Activated CD4-positive, alpha-beta T cell treated with anti-CD3 and anti-CD28 coated beads, Interleukin-10, Interleukin-2, amounts not matched to agents 100 ng/mL and 50 ng/mL, durations not matched to agents 16 hours and 8 hours (primary cell): ENCODE data around the gene FAP.

ENCODE experiments used
- DNase-seq: peaks from one replicate; pipeline ENCODE4 v3.0.0-alpha.2; 2020

Gene FAP, protein sequence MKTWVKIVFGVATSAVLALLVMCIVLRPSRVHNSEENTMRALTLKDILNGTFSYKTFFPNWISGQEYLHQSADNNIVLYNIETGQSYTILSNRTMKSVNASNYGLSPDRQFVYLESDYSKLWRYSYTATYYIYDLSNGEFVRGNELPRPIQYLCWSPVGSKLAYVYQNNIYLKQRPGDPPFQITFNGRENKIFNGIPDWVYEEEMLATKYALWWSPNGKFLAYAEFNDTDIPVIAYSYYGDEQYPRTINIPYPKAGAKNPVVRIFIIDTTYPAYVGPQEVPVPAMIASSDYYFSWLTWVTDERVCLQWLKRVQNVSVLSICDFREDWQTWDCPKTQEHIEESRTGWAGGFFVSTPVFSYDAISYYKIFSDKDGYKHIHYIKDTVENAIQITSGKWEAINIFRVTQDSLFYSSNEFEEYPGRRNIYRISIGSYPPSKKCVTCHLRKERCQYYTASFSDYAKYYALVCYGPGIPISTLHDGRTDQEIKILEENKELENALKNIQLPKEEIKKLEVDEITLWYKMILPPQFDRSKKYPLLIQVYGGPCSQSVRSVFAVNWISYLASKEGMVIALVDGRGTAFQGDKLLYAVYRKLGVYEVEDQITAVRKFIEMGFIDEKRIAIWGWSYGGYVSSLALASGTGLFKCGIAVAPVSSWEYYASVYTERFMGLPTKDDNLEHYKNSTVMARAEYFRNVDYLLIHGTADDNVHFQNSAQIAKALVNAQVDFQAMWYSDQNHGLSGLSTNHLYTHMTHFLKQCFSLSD

GRCh38 chr2:162243294-162243693, at the start of gene FAP:
Gene FAP, minus strand, starts transcription at chr2:162243445. Its CDS starts 118 bp downstream, at chr2:162243327.
- no peak for DNase-seq

DNA sequence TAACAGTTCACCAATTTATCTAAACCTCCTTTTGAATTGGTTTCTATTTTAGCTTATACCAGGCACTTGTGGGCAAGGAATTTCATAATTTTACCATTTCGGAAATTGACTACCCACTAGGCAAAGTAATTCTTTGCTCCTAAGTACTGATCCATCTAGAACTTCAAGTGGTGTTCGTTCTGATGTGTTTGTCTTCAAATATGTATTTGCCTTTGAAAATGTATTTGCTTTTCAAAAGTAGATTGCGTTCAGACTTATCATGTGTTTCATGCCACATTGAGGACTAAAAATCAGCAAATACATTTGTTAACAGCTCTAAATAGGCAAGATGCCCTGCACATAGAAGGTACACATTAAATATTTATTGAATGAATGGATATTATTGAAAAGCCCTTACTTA, 48.5 kb upstream of the FAP start:
- no peak for DNase-seq

GRCh38 chr2:162282765-162283425, 39.6 kb upstream of the FAP start:
- DNase-seq: no peak

DNA sequence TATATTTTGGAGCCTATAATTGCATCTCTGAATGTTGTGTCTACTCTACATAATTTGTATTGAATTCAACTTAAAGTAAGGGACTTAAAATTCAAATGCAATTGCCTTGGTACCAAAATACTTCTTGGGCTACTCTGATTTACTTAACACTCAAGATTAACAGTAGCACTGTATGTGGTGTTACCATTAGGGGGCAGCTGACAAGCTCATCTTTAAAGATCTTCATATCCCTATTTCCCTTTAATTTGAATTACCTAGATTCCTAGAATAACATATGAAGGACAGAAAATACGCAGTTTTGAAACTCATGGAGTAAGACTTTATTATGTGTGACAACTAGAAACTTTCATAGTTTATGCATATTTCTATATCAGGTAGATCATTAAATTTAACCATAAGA, 37.4 kb upstream of the FAP start:
- no peak for DNase-seq

- DNase-seq: no peak
Observed at GRCh38 chr2:162277381-162277780, 34.1 kb upstream of the FAP start.

DNA sequence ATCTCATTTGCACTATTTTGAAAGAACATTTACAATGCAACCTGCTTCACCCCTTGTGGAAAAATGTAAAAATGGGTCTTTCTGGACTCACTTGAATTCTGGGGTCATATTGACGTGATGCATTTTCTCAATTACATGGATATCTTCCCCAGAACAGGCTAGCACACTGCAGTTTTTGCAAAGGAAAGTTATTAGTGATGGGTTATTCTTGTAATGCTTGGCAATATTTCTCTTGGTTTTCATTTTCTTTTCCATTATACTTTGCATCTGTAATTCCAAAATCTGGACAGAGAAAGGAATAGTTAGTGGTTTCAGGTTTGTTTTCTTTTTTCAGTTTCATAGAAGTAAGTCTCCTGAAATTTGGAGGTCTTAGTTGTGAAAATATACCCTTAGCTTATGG, 24.8 kb upstream of the FAP start:
- DNase-seq: no peak

DNA sequence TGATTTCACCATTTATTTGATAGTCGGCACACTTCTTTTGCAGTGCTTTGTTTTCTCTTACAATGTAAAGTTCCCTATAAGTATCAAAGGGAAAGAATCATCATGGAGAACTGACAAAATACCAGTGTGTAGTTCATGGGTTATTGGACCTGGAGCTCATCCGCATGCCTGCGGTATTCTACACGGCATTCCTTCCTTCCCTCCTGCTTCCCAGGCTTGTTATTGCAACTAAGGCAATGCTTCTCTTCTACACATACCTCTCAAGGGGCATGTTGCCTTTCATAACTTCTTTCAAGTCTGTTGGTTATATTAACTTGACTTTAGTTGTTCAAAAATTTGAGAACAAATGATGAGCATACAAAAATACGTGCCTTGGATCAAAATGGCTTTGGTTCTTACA, 24.3 kb upstream of the FAP start:
- no peak for DNase-seq

DNA sequence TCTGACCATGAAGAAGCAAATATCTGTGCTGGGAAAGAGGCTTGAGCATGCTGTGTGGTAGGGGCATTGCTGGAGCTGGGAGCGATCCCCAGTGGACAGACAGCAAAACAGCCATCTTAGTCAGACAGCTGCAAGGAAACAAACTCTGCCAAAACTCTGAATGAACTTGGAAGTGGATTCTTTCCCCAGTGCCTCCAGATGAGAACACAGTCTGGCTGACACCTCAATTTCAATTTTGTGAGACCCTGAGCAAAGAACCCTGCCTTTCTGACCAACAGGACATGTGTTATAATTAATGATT, 23.2 kb upstream of the FAP start:
- no peak for DNase-seq

- no peak for DNase-seq
Observed at GRCh38 chr2:162265666-162266459, 22.6 kb upstream of the FAP start.

DNA sequence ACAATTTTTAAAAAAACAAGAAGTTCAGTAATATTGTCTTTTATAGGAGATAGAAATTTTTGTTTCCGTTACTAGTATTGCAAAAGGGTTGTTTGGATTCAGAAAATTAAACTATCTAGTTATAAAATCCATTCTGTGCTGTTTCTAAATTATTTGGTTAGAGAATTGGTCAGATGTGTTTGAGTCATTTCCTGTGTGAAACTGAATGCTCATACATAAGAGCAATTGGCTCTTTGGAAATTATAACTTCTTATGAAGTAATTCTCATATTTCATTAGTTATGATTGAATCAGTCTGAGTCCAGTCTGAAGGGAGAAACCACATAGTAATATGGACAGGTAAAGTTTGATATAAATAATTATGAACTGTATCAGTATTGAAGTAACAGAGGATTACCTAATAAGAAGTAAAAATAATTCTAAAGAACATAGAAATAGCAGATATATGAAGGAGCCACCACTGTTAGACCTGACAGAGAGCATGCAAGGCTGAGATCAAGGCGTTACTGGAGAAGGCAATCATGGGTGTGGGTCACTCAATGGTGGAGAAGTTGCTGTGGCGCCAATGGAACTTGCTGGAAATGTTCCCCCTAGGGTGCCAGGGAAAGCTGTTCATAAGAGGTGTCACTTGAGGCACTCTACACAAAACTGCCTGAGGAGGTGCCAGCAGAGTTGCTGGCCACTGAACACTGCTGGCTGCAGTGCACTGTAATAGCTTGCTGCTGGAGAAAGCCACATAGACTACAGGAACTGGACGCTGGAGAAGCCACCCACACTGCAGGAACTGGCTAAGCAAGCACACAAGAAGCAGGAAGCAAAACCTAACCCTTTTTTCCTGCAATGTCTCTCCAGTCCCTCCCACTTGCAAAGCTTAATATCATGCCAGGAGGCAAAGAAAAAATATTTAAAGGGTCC, 18.0 kb upstream of the FAP start:
- DNase-seq: peak; percentile 23

GRCh38 chr2:162258686-162259085, 15.4 kb upstream of the FAP start:
- DNase-seq: no peak

DNA sequence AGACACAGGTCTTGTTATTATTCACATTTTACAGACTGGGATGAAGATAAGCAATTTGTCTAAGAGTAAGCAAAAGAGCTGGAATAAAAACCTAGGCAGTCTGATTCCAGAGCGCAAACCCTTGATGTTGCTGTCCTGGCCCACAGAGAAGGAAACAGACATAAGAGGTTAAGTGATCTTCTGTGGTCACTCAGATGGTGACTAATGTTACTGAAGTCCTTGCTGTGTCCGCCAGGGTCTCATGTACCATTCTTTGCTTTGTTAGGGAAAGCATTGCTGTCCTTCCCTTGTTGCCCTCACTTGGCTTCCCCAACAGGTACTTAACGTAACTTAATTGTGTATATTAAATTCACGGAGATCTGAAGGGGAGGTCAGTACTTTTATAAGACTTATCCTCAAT, 14.9 kb upstream of the FAP start:
- no peak for DNase-seq

- DNase-seq: no peak
Observed at GRCh38 chr2:162257425-162257824, 14.2 kb upstream of the FAP start.

DNA sequence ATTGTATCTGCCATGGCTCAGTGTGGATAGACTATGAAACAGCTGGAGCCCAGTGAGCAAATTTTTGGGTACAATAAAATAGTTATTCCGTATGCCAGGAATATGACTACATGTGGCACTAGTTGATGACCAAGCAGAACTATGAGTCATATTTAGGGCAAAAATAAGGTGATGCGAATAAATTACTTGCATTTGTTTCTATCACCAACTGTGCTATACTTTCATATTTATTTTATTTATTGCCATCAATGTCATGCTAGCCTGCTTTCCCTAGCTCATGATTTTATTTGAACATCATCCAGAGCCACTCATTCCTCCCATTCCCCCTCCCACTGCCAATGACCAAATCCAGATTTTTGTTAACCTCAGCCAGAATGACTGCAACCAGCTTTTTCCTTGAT, 13.3 kb upstream of the FAP start:
- DNase-seq: no peak

GRCh38 chr2:162254236-162254871, 11.1 kb upstream of the FAP start:
- no peak for DNase-seq

- no peak for DNase-seq
Observed at GRCh38 chr2:162253435-162253834, 10.2 kb upstream of the FAP start.

DNA sequence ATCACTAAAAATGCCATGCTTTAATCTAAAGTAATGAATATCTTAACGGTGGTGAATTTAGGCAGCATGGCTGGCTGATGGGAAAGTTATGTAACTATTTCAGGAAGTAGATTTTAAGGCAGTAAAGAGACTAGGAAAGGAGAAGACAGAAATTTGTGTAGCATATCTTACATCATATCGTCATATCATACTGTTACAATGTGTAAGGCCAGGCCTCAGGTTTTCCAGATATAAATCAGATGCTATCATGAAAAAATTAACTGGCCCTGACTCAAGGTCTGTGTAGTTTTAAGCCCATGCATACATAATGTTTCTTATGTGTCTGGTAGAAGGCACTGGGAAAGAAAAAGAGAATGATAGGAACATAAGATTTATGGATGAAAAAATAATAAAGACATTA, 8.9 kb upstream of the FAP start:
- no peak for DNase-seq

DNA sequence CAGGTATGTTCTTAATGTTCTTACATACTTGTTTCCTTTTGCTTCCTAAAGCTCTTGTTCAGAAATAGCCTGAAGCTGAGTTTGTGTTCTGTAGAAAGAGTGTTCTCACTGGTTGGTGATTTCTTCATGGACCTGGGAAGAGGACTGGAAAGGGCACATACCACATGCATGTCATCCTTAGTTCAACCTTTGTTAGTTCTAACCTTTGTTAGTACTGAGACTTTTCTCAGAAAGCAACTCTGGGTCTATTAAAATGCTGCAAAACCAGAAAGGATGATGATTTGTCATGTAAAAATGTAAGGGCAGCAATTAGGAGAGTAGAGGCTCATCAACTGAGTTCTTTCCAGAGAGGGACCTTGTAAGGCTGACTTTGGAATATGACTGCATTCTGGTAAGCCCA, 2.5 kb upstream of the FAP start:
- no peak for DNase-seq

DNA sequence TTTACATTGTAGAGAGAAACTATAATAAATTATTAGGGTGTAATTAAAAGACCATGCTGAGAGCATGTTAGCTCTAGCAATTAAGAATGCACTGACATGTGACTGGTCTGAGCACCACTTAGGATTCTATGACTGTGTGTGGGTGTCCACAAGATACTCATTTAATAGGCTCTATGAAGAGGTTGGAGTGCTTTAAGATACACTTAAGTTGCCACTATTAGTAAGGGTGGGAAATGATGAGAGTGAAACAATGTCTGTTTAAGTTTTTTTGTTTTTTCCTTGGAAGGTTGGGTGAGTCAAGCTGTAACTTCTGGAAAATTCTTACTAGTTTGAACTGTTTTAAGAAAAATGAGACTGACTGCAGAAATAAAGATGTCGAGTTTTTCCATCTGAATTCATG, 1.8 kb upstream of the FAP start:
- no peak for DNase-seq

DNA sequence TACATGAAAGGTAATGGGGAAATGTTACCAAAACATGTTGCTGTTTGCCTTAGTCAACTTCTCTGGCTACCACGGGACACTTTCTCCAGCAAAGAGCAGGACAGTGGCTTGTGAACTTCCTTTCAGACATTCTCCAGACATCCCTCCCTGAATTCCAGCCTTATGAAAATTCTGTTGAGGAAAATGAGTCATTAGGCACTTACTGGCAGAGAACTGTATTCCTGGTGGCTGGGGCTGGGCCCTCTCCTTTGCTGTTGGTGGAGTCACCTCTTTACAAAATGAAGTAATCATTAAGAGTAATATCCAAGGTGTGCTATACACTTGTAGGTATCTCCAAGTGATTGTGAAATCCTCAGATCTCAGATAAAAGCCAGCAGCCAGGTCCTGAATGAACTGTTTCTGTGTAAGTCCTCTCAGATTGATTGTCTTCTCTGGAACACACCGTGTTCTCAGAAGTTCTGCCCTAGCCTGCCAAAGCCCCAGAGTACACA, 1.3 kb upstream of the FAP start:
- no peak for DNase-seq

GRCh38 chr2:162243715-162244114, 470 bp upstream of the FAP start:
- DNase-seq: no peak
